Measurements from ENCODE around the gene CENPU. TPM values are rescaled to one million over a fixed set of nuclear protein-coding genes. Genes with fewer than 3 reads are reported as not detected.

The CENPU gene
- total RNA-seq, 1 donor from 2014 or later, result 229 TPM

GRCh38 chr4:184688005-184688404 is 45.9 kb downstream of the CENPU start:
- Histone ChIP-seq H3F3A (ENCODE audit: low read depth) (peaks cover 17% of the 10 kb centered on the region), H3K27me3 (no peaks in the 10 kb centered on the region), H3K9me3 (ENCODE audit: low read depth) (no peaks in the 10 kb centered on the region), H3K79me2 (ENCODE audit: low read depth) (no peaks in the 10 kb centered on the region), H3K4me1 (no peaks in the 10 kb centered on the region), H3K36me3 (peaks cover 4% of the 10 kb centered on the region), H3K9ac (no peak overlapping the region), H4K20me1 (ENCODE audit: low read depth) (no peaks in the 10 kb centered on the region), H3K4me3 (no peak overlapping the region), H3K27ac (no peak overlapping the region), H3K4me2 (no peak overlapping the region), H2AFZ (replicated peaks) (no peak overlapping the region)
- H3K27me3 Mint-ChIP-seq (ENCODE audit: insufficient read depth, low read depth), result peaks cover 5% of the 10 kb centered on the region
- H3K27ac Mint-ChIP-seq, result no peak overlapping the region
- peaks cover 8% of the 10 kb centered on the region for H3K36me3 Mint-ChIP-seq
- H3K9me3 Mint-ChIP-seq, result no peaks in the 10 kb centered on the region
- no peak overlapping the region for H3K4me3 Mint-ChIP-seq
- H3K4me1 Mint-ChIP-seq, result peaks cover 7% of the 10 kb centered on the region
- TF ChIP-seq EZH2 (IDR thresholded peaks at IDR 0.05), result no peak
- no peak for TF ChIP-seq CTCF (IDR thresholded peaks at IDR 0.05)
- TF ChIP-seq EZH2phosphoT487 (IDR thresholded peaks at IDR 0.05), result no peak
- DNase-seq (ENCODE audit: low spot score), result no peak

- peaks cover 1% of the 10 kb centered on the region for H3K9me3 Mint-ChIP-seq
- H3K4me3 Mint-ChIP-seq, result no peak overlapping the region
- TF ChIP-seq CTCF (IDR thresholded peaks at IDR 0.05) (no peak), EZH2phosphoT487 (IDR thresholded peaks at IDR 0.05) (no peak), EZH2 (IDR thresholded peaks at IDR 0.05) (no peak)
- H3K4me1 Mint-ChIP-seq, result peaks cover 7% of the 10 kb centered on the region
- no peaks in the 10 kb centered on the region for H3F3A ChIP-seq (ENCODE audit: low read depth)
- H3K4me1 ChIP-seq, result no peaks in the 10 kb centered on the region
- H3K9me3 ChIP-seq (ENCODE audit: low read depth), result no peaks in the 10 kb centered on the region
- H4K20me1 ChIP-seq (ENCODE audit: low read depth), result no peaks in the 10 kb centered on the region
- no peak overlapping the region for H3K4me3 ChIP-seq
- H3K27me3 Mint-ChIP-seq (ENCODE audit: insufficient read depth, low read depth), result peaks cover 5% of the 10 kb centered on the region
- H3K9ac ChIP-seq, result no peak overlapping the region
- no peak overlapping the region for H2AFZ ChIP-seq (replicated peaks)
- H3K36me3 ChIP-seq, result no peaks in the 10 kb centered on the region
- no peak for DNase-seq (ENCODE audit: low spot score)
- no peak overlapping the region for H3K4me2 ChIP-seq
- no peaks in the 10 kb centered on the region for H3K79me2 ChIP-seq (ENCODE audit: low read depth)
- H3K27ac ChIP-seq, result no peak overlapping the region
- H3K36me3 Mint-ChIP-seq, result peaks cover 5% of the 10 kb centered on the region
- H3K27me3 ChIP-seq, result no peaks in the 10 kb centered on the region
- peak overlapping the region; percentile 20 for H3K27ac Mint-ChIP-seq
Observed at GRCh38 chr4:184684491-184685189, 49.3 kb downstream of the CENPU start.

- no peak for DNase-seq (ENCODE audit: low spot score)
Observed at GRCh38 chr4:184681916-184682315, 52.0 kb downstream of the CENPU start.

More at GRCh38 chr4:184681916-184682315, 52.0 kb downstream of the CENPU start:
- Histone ChIP-seq H3K36me3 (no peaks in the 10 kb centered on the region), H3K79me2 (ENCODE audit: low read depth) (no peaks in the 10 kb centered on the region), H3K27me3 (no peaks in the 10 kb centered on the region), H3K4me3 (no peak overlapping the region), H3K4me1 (no peaks in the 10 kb centered on the region), H3K9ac (no peak overlapping the region), H3K27ac (no peak overlapping the region), H3K9me3 (ENCODE audit: low read depth) (no peaks in the 10 kb centered on the region), H3F3A (ENCODE audit: low read depth) (no peaks in the 10 kb centered on the region), H4K20me1 (ENCODE audit: low read depth) (no peaks in the 10 kb centered on the region), H3K4me2 (no peak overlapping the region), H2AFZ (replicated peaks) (no peak overlapping the region)
- H3K27me3 Mint-ChIP-seq (ENCODE audit: insufficient read depth, low read depth), result peaks cover 3% of the 10 kb centered on the region
- no peak for TF ChIP-seq EZH2 (IDR thresholded peaks at IDR 0.05)
- no peak for TF ChIP-seq CTCF (IDR thresholded peaks at IDR 0.05)
- no peak for TF ChIP-seq EZH2phosphoT487 (IDR thresholded peaks at IDR 0.05)
- no peaks in the 10 kb centered on the region for H3K4me1 Mint-ChIP-seq
- no peak overlapping the region for H3K4me3 Mint-ChIP-seq
- peaks cover 10% of the 10 kb centered on the region for H3K36me3 Mint-ChIP-seq
- H3K9me3 Mint-ChIP-seq, result peaks cover 4% of the 10 kb centered on the region
- H3K27ac Mint-ChIP-seq, result no peak overlapping the region

Data from neural progenitor cell (in vitro differentiated cells).